Ramos (cell line): Measurements from ENCODE around the gene INVS.
"Not testable (repeated sequence)": the region's sequence is repeated elsewhere in the genome, so short reads cannot be mapped to it uniquely, and the experiment has no call there.

Source experiments
- in situ Hi-C: fragments of 300-500 bp; cut with MboI; formaldehyde crosslinking; loops from one replicate; pipeline ENCODE4 v1.14.3; 2022; ENCODE audit warnings: low sequenced_read_pairs; ENCODE audit not compliant: unreplicated experiment

The INVS gene

GRCh38 chr9:100303747-100304146 is 204.7 kb downstream of the INVS start:
- in situ Hi-C loops: no loop called here

DNA sequence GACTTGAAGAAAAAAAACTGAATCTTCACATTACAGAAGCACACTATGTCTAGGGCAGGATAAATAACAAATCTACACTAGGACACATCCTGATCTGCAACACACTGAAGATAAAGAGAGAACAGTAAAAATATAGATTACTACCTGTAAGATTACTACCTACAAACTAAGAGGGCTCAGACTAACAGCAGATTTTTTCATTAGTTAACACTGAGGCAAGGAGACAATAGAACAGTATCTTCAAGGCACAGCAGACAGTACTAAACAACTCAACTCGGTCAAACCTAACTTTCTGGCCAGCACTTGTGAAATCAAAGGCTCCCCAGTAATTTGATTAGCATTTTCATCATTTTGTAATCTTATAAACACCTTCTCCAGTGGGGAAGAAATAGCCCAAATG is 207.2 kb downstream of the INVS start:
- in situ Hi-C loops: no loop called here

- in situ Hi-C loops: no loop called here
Observed at GRCh38 chr9:100307080-100307479, 208.0 kb downstream of the INVS start.

GRCh38 chr9:100308965-100309564 is 210.0 kb downstream of the INVS start:
- in situ Hi-C loops: no loop called here

DNA sequence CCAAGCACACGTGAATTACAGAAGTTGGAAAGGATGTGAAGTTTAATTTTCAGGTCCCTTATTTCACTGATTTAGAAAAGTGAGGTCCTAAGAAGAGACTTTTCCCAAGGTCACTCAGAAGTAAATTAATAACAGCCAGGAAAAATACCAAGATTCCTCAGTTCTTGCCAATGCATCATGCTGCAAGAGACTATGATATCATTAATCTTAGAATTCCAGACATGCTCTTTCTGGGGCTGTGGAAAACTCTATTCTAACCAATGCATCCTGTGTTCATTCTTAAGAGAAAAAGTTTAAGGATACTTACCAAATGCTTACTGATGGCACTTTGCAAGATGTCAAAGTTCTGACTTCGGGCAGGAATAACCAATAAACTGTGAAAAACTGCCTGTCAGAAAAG is 210.9 kb downstream of the INVS start:
- in situ Hi-C loops: no loop called here

- in situ Hi-C loops: no loop called here
Observed at GRCh38 chr9:100315561-100315960, 216.5 kb downstream of the INVS start.

DNA sequence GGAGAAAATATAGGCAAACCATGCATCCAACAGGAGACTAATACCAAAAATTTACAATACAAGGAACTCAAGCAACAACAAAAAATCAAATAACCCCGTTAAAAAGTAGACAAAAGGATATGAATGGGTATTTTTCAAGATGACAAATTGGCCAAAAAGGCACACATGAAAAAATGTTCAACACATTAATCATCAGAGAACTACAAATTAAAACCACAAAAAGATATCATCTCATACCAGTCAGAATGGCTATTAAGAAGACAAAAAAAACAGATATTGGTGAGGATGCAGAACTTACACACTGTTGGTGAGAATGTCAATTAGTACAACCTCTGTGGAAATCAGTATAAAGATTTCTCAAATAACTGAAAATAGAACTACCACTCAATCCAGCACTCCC is 218.7 kb downstream of the INVS start:
- in situ Hi-C loops: no loop called here

DNA sequence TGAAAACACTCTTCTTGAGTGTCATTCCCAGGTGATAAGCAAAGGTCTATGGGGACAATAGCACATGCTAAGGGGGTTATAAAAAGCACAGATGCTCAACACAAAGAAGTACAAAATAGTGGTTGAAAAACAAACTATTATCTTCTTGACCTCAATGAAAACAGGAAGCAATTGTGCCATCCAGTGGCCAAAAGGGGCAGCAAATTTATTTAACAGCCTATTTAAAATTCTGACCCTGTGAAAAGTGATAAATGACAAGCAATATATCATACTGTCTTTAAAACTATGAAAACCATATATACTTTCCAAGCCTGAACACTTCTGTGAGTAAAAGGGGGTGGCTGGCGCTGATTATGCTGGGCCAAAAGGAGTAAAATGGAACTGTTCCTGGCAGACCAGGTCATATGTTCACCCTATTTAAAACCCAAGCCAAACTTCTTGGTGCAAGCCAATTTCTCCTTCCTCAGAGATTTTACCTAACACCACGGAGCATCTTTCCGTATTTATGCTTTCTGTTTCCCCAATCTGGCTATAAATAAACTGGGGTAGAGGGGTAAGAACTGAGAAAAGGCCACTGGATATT is 224.0 kb downstream of the INVS start:
- in situ Hi-C loops: loop anchor here (10.0 kb wide), 1 partner anchor 518 kb away; no protein-coding TSS in a partner anchor

GRCh38 chr9:100324594-100325200 is 225.7 kb downstream of the INVS start:
- in situ Hi-C loops: loop anchor here (10.0 kb wide), 1 partner anchor 520 kb away; no protein-coding TSS in a partner anchor

DNA sequence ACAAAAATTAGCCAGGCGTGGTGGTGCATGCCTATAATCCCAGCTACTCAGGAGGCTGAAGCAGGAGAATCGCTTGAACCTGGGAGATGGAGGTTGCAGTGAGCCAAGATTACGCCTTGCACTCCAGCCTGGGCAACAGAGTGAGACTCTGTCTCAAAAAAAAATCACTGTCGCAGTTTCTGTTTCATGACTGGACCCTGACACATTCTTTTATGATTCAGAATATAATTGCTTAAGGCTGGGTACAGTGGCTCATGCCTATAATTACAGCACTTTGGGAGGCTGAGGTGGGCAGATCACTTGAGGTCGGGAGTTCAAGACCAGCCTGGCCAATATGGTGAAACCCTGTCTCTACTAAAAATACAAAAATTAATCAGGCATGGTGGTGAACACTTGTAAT is 239.7 kb downstream of the INVS start:
- in situ Hi-C loops: not testable (repeated sequence)

DNA sequence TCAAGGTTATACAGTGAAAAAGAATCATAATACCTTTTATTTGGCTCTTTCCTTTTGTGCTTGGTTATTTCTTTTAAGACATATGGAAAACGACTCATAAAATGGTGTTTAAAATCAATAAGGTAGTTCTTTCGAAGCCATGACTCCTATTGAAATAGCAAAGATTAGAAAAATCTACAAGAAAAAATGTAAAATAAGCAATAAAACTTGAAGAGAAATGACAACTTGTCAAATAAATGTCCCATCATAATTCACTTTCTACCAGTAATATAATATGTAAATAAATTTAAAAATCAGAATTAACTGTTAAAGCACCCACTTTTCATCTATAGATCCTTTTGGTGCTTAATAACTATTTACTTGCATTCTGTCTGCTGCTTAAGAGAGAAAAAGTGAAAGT is 241.2 kb downstream of the INVS start:
- in situ Hi-C loops: no loop called here

GRCh38 chr9:100341889-100342288 is 242.8 kb downstream of the INVS start:
- in situ Hi-C loops: no loop called here

GRCh38 chr9:100346836-100347235 is 247.8 kb downstream of the INVS start:
- in situ Hi-C loops: no loop called here

GRCh38 chr9:100350188-100350587 is 251.1 kb downstream of the INVS start:
- in situ Hi-C loops: no loop called here
